Right lobe of liver (tissue), 6 donors: ENCODE measurements around the gene DENND1B. TPM values are rescaled to one million over a fixed set of nuclear protein-coding genes. Genes with fewer than 3 reads are reported as not detected.

Experiments
- ATAC-seq, 4 donors: fragments of 200-7000 bp; cut with Tn5 transposase; one replicate each; pipeline ENCODE4 v1.9.1; 2020; ENCODE audit warnings: mild to moderate bottlenecking in 4 of 4, moderate library complexity in 4 of 4
- DNase-seq, 3 donors: peaks; one replicate each; pipeline ENCODE4 v3.0.0-alpha.2; 2020
- H3K27ac ChIP-seq, 3 donors: fragments of 200-600 bp; one replicate each; pipeline ENCODE4 v1.8.0; 2022
- H3K27me3 ChIP-seq, 2 donors: fragments of 200-600 bp; one replicate each; pipeline ENCODE4 v1.8.0; 2022
- H3K36me3 ChIP-seq, 4 donors: fragments of 200-600 bp; sonication (generic) in 1 of 4; one replicate each; pipeline versions ENCODE4 v1.5.1 to v1.8.0; 2017 to 2022; ENCODE audit warnings: control low read depth in 1 of 4
- H3K4me1 ChIP-seq, 4 donors: fragments of 200-600 bp; sonication (generic) in 1 of 4; one replicate each; pipeline versions ENCODE4 v1.5.1 to v1.8.0; 2017 to 2022; ENCODE audit warnings: control low read depth in 1 of 4
- H3K4me3 ChIP-seq, 3 donors: fragments of 200-600 bp; one replicate each; pipeline ENCODE4 v1.8.0; 2022
- H3K9me3 ChIP-seq, 4 donors: fragments of 200-600 bp; sonication (generic) in 1 of 4; one replicate each; pipeline versions ENCODE4 v1.5.1 to v1.8.0; 2017 to 2022; ENCODE audit warnings: control low read depth in 1 of 4
- CTCF ChIP-seq, 4 donors: fragments of 200-600 bp in 3 of 4; fragments of 450-650 bp in 1 of 4; IDR thresholded peaks; one replicate each; pipeline versions ENCODE4 v1.5.1 to v1.8.0; 2016 to 2022; ENCODE audit warnings: antibody characterized with exemption in 4 of 4, mild to moderate bottlenecking in 2 of 4
- POLR2A ChIP-seq: fragments of 450-650 bp; IDR thresholded peaks from one replicate; pipeline ENCODE4 v1.6.1; 2017; ENCODE audit warnings: antibody characterized with exemption, mild to moderate bottlenecking
- WGBS: methylation state at CpG from one replicate; pipeline ENCODE4 v1.1.6; 2018; ENCODE audit warnings: low coverage, low lambda C conversion rate; ENCODE audit not compliant: insufficient coverage; ENCODE audit errors: missing lambda C conversion rate; 5-methylcytosine and 5-hydroxymethylcytosine counted together
- intact Hi-C, 2 donors: fragments of 100-400 bp; cut with DNase I; formaldehyde crosslinking; loops; one replicate each; pipeline versions ENCODE4 v1.11.2 to v1.14.1; 2022
- total RNA-seq, 6 experiments: library from RNA; depleted of rRNA in 2 of 6; stranded (reverse); fragments of >200 nt in 2 of 6; fragmentation: NEBNext Ultra II Directional in 3 of 6; extraction: Animal tissue kit (Norgen Biotek cat#: 25700) in 3 of 6; gene quantifications; one replicate each; pipeline versions ENCODE4 v1.1.0 to v1.2.4, GENCODE V29; 2016 to 2023
- donor health status: DM: no; HTN: yes; CAD: no.
- donor health status: DM: no; HTN: no; CAD: no.
- donor health status: DM: no; HTN: no; CAD: no.
- donor health status: DM: no; HTN: yes; CAD: no.
- donor health status: DM: no; HTN: yes; CAD: no.

Gene DENND1B
- total RNA-seq, 6 experiments from 2014 or later = 6.4 to 8.9 (median 7.3) TPM

DNA sequence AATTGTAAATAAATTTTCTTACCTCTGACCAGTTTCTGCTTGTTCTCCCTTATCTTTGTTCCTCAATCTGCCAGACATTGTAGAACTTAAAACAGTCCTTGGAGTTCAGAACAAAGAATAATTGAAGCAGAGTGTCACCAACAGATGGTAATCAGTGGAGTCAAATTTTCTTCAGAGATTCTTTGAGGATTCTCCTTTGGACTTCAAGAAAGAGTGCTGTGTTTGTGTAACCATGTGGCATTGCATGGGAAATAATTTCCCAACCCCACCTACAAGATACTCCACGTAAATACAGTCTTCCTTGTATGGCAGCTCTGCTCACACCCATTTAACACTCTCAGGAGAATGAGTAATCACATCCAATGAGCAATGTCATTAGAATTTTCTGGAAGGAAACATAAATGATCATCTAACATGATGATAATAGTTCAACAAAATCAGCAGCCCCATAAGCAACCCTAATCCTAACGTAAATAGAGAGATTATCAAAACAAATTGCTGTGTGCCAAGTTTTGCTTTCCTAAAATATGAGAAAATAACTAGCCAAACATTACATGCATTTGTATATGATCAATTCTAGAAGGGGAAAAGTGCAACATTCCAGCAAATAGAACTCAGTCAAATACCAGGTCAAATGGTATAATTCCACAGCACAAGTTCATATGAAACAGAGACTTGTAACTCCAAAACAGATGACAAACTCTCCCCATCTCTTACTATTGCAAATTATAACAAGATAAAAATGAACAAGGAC lies 6.9 kb upstream of the DENND1B start:
- Histone ChIP-seq H3K27ac (no peak overlapping the region), H3K9me3 (no peaks in the 10 kb centered on the region), H3K27me3 (no peaks in the 10 kb centered on the region), H3K4me1 (no peaks in the 10 kb centered on the region), H3K36me3 (no peaks in the 10 kb centered on the region), H3K4me3 (no peak overlapping the region)
- 71% methylated on average over 2 of the region's 2 CpGs for WGBS
- intact Hi-C loops = no loop called here
- TF ChIP-seq CTCF (IDR thresholded peaks at IDR 0.05) = no peak
- TF ChIP-seq POLR2A = no peak
- no peak for DNase-seq
- ATAC-seq = no peak

- Histone ChIP-seq H3K4me3 (no peak overlapping the region), H3K36me3 (no peaks in the 10 kb centered on the region), H3K9me3 (no peaks in the 10 kb centered on the region), H3K4me1 (peaks cover 0 to 8% (median 0%) of the 10 kb centered on the region in 4 donors), H3K27me3 (no peaks in the 10 kb centered on the region), H3K27ac (no peak overlapping the region)
- no peak for DNase-seq
- intact Hi-C loops = no loop called here
- TF ChIP-seq POLR2A (no peak), CTCF (IDR thresholded peaks at IDR 0.05) (no peak)
- no peak for ATAC-seq
These were observed 4.6 kb upstream of the DENND1B start for GRCh38 chr1:197779921-197780320.

GRCh38 chr1:197778366-197778945 lies 3.2 kb upstream of the DENND1B start:
- WGBS = 64% methylated on average over 4 of the region's 4 CpGs
- H3K36me3 ChIP-seq = no peaks in the 10 kb centered on the region
- TF ChIP-seq POLR2A (no peak), CTCF (IDR thresholded peaks at IDR 0.05) (no peak)

GRCh38 chr1:197776351-197777105 lies 1.2 kb upstream of the DENND1B start:
- no peaks in the 10 kb centered on the region for H3K27me3 ChIP-seq
- H3K4me1 ChIP-seq = peaks cover 0 to 18% (median 9%) of the 10 kb centered on the region in 4 donors
- no peak for ATAC-seq
- intact Hi-C loops = no loop called here
- no peak for DNase-seq
- H3K27ac ChIP-seq = peak overlapping the region; percentile 88 to 91 (median 90)
- H3K36me3 ChIP-seq = no peaks in the 10 kb centered on the region
- H3K4me3 ChIP-seq = no peak overlapping the region
- no peaks in the 10 kb centered on the region for H3K9me3 ChIP-seq
- TF ChIP-seq CTCF (IDR thresholded peaks at IDR 0.05) (no peak), POLR2A (no peak)
- 61% methylated on average over 3 of the region's 3 CpGs for WGBS

More at GRCh38 chr1:197778366-197778945, 3.2 kb upstream of the DENND1B start:
- DNase-seq (no peak), ATAC-seq (no peak)
- intact Hi-C loops = no loop called here
- Histone ChIP-seq H3K27me3 (no peaks in the 10 kb centered on the region), H3K9me3 (no peaks in the 10 kb centered on the region), H3K27ac (no peak overlapping the region), H3K4me1 (peaks cover 0 to 16% (median 4%) of the 10 kb centered on the region in 4 donors), H3K4me3 (no peak overlapping the region)
